SU-DHL-6 (cell line): ENCODE measurements around the gene PGAM2.

Source experiments
- EZH2phosphoT487 ChIP-seq: fragments of 200-600 bp; sonication (generic), shearing (Covaris generic); conservative IDR thresholded peaks from 2 replicates; pipeline ENCODE4 v1.6.1; 2018; ENCODE audit warnings: mild to moderate bottlenecking, antibody characterized with exemption, low read length, moderate library complexity, mixed read lengths
- TF ChIP-seq, protein P1 (sequence below): fragments of 200-600 bp; sonication (generic); IDR thresholded peaks from one replicate; pipeline ENCODE4 v1.5.1; 2017; ENCODE audit warnings: antibody characterized with exemption, mild to moderate bottlenecking, low read length, moderate library complexity; ENCODE audit not compliant: insufficient read depth, poor library complexity, severe bottlenecking

- TF ChIP-seq, protein P1, sequence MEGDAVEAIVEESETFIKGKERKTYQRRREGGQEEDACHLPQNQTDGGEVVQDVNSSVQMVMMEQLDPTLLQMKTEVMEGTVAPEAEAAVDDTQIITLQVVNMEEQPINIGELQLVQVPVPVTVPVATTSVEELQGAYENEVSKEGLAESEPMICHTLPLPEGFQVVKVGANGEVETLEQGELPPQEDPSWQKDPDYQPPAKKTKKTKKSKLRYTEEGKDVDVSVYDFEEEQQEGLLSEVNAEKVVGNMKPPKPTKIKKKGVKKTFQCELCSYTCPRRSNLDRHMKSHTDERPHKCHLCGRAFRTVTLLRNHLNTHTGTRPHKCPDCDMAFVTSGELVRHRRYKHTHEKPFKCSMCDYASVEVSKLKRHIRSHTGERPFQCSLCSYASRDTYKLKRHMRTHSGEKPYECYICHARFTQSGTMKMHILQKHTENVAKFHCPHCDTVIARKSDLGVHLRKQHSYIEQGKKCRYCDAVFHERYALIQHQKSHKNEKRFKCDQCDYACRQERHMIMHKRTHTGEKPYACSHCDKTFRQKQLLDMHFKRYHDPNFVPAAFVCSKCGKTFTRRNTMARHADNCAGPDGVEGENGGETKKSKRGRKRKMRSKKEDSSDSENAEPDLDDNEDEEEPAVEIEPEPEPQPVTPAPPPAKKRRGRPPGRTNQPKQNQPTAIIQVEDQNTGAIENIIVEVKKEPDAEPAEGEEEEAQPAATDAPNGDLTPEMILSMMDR, result no peak
- TF ChIP-seq EZH2phosphoT487, result no peak
Observed at GRCh38 chr7:44057849-44058758, 7.3 kb downstream of the PGAM2 start.
